ENCODE data around the gene LRRC28. TPM values are rescaled to one million over a fixed set of nuclear protein-coding genes. Genes with fewer than 3 reads are reported as not detected.

The LRRC28 gene
- total RNA-seq, 1 donor from 2014 or later: 28.8 TPM

DNA sequence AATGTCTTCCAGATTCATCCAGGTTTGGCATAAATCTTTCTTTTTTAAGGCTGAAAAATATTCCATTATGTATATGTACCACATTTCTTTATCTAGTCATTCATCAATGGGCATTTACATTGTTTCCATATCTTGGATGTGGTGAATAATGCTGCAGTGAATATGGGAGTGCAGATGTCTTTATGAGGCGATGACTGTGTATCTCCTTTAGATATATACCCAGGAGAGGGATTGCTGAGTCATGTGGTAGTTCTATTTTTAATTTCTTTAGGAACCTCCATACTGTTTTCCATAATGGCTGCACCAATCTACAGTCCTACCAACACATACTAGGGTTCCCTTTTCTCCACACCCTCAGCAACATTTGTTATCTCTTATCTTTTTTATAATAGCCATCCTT is 96.3 kb downstream of the LRRC28 start:
- H3K4me3 Mint-ChIP-seq: no peak overlapping the region
- peaks cover 12% of the 10 kb centered on the region for H3K4me1 Mint-ChIP-seq
- H3K9me3 Mint-ChIP-seq: peaks cover 7% of the 10 kb centered on the region
- TF ChIP-seq, protein P1, sequence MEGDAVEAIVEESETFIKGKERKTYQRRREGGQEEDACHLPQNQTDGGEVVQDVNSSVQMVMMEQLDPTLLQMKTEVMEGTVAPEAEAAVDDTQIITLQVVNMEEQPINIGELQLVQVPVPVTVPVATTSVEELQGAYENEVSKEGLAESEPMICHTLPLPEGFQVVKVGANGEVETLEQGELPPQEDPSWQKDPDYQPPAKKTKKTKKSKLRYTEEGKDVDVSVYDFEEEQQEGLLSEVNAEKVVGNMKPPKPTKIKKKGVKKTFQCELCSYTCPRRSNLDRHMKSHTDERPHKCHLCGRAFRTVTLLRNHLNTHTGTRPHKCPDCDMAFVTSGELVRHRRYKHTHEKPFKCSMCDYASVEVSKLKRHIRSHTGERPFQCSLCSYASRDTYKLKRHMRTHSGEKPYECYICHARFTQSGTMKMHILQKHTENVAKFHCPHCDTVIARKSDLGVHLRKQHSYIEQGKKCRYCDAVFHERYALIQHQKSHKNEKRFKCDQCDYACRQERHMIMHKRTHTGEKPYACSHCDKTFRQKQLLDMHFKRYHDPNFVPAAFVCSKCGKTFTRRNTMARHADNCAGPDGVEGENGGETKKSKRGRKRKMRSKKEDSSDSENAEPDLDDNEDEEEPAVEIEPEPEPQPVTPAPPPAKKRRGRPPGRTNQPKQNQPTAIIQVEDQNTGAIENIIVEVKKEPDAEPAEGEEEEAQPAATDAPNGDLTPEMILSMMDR (conservative IDR thresholded peaks at IDR 0.05): no peak
- H3K27ac Mint-ChIP-seq (ENCODE audit: unreplicated experiment): no peak overlapping the region
- H3K36me3 Mint-ChIP-seq (ENCODE audit: low read depth): peaks cover 20% of the 10 kb centered on the region
- H3K27me3 Mint-ChIP-seq (ENCODE audit: low read depth): no peaks in the 10 kb centered on the region
- DNase-seq (ENCODE audit: low read depth, low spot score): no peak

DNA sequence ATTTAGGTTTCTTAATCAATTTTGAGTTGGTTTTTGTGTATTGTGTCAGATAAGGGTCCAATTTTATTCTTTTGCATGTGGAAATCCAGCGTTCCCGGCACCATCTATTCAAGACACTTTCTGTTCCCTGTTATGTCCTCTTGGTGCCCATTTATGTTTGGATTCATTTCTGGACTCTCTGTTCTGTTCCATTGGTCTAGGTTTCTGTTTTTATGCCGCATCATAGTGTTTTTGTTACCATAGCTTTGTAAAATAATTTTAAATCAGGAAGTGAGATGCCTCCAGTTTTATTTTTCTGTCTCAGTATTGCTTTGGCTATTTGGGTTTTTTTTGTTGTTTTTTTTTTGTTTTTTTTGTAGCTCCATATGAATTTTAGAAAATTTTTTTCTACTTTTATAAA is 97.1 kb downstream of the LRRC28 start:
- no peaks in the 10 kb centered on the region for H3K27me3 Mint-ChIP-seq (ENCODE audit: low read depth)
- H3K4me1 Mint-ChIP-seq: peaks cover 8% of the 10 kb centered on the region
- TF ChIP-seq, protein P1 (conservative IDR thresholded peaks at IDR 0.05): no peak

DNA sequence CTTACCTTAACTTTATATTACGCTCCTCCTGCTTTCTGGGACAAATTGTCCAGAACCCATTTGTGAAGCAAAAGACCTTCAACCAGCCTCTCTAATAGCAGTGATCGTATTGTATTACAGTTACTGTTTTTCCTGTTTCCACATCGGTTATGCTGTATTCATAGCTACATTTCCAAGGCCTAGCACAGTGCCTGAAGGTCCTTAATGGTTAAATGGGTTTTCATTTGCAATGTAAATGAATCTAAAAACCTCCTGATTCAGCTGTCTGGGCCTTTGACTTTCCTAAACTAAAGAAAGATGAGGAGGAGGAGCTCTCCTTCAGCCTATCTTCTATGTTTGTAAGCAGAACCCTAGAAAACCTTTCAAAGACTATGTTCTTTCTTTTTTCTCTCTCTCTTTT is 99.1 kb downstream of the LRRC28 start:
- no peak overlapping the region for H3K4me3 Mint-ChIP-seq
- DNase-seq (ENCODE audit: low read depth, low spot score): no peak
- H3K9me3 Mint-ChIP-seq: peaks cover 7% of the 10 kb centered on the region
- peaks cover 32% of the 10 kb centered on the region for H3K36me3 Mint-ChIP-seq (ENCODE audit: low read depth)
- TF ChIP-seq, protein P1 (conservative IDR thresholded peaks at IDR 0.05): no peak
- no peak overlapping the region for H3K27ac Mint-ChIP-seq (ENCODE audit: unreplicated experiment)
- H3K27me3 Mint-ChIP-seq (ENCODE audit: low read depth): no peaks in the 10 kb centered on the region
- H3K4me1 Mint-ChIP-seq: no peaks in the 10 kb centered on the region

More for the DNA sequence above, 97.1 kb downstream of the LRRC28 start:
- Mint-ChIP-seq H3K36me3 (ENCODE audit: low read depth) (peaks cover 23% of the 10 kb centered on the region), H3K27ac (ENCODE audit: unreplicated experiment) (no peak overlapping the region), H3K4me3 (no peak overlapping the region), H3K9me3 (peaks cover 7% of the 10 kb centered on the region)
- DNase-seq (ENCODE audit: low read depth, low spot score): no peak

DNA sequence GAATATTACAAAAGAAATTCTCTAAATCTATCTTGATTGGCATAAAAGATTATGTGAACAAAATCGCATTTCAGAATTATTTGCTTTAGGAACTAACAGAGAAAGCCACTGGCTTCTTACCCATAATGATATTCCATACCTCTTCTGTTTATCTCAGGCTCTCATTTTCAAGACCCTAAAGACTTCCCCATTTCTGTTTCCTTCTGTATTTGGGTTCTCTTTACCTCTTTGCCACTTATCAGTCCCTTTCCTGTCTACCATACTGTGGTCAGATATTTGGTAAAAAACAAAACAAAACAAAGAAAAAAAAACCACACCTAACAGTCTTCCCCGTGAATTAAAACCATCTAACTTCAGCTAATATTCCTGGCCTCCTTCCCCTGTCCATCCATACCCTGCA is 108.5 kb downstream of the LRRC28 start:
- TF ChIP-seq, protein P1 (conservative IDR thresholded peaks at IDR 0.05): no peak
- Mint-ChIP-seq H3K27ac (ENCODE audit: unreplicated experiment) (no peak overlapping the region), H3K9me3 (peaks cover 2% of the 10 kb centered on the region), H3K4me3 (no peak overlapping the region), H3K36me3 (ENCODE audit: low read depth) (peaks cover 15% of the 10 kb centered on the region), H3K4me1 (no peaks in the 10 kb centered on the region), H3K27me3 (ENCODE audit: low read depth) (no peaks in the 10 kb centered on the region)
- no peak for DNase-seq (ENCODE audit: low read depth, low spot score)

DNA sequence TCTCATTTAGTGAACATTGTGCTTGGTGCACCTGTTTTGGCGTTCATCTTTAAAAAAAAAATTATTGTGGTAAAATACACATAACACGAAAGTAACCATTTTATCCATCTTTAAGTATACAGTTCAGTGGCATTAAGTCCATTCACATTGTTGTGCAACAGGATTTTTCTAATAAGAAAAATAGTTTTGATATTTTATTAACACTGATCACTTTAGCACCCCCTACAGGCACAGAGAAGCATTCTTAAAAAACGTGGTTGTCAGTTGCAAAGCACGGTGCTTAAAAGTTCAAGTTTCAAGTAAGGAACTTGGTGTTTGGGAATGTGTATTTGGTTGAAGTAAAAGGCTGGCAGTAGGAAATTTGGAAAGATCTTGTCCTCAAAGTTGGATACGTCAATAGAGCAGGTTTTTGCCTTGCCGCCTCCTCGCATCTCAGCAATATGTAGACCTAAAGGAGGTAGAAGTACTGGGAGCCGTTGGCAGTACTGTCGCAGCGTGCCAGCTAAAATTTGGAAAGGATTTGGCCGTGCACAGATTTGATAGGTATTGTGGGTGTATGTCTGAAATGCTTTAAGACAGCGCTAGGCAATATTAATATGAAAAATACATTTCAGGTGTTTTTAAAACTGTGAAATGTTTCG is 110.4 kb downstream of the LRRC28 start:
- TF ChIP-seq, protein P1 (conservative IDR thresholded peaks at IDR 0.05): peak; percentile 66
- no peak for DNase-seq (ENCODE audit: low read depth, low spot score)
- Mint-ChIP-seq H3K4me3 (no peak overlapping the region), H3K9me3 (peaks cover 6% of the 10 kb centered on the region), H3K36me3 (ENCODE audit: low read depth) (peaks cover 18% of the 10 kb centered on the region), H3K27ac (ENCODE audit: unreplicated experiment) (no peak overlapping the region), H3K27me3 (ENCODE audit: low read depth) (no peaks in the 10 kb centered on the region), H3K4me1 (no peaks in the 10 kb centered on the region)
